HT1080 (cell line): ENCODE measurements around the gene CARD10. TPM values are rescaled to one million over a fixed set of nuclear protein-coding genes. Genes with fewer than 3 reads are reported as not detected.
"Not testable (repeated sequence)": the region's sequence is repeated elsewhere in the genome, so short reads cannot be mapped to it uniquely, and the experiment has no call there.

Experiments
- DNase-seq: peaks from one replicate; pipeline ENCODE4 v3.0.0-alpha.2; 2015; ENCODE audit warnings: low read depth
- total RNA-seq: library from RNA; depleted of rRNA; stranded (reverse); fragments of >200 nt; shearing (Covaris generic); gene quantifications from 2 replicates; pipeline ENCODE4 v1.2.3, GENCODE V29; 2014

CARD10 gene
- total RNA-seq, 1 experiment from 2014 or later = 25.4 TPM

DNA sequence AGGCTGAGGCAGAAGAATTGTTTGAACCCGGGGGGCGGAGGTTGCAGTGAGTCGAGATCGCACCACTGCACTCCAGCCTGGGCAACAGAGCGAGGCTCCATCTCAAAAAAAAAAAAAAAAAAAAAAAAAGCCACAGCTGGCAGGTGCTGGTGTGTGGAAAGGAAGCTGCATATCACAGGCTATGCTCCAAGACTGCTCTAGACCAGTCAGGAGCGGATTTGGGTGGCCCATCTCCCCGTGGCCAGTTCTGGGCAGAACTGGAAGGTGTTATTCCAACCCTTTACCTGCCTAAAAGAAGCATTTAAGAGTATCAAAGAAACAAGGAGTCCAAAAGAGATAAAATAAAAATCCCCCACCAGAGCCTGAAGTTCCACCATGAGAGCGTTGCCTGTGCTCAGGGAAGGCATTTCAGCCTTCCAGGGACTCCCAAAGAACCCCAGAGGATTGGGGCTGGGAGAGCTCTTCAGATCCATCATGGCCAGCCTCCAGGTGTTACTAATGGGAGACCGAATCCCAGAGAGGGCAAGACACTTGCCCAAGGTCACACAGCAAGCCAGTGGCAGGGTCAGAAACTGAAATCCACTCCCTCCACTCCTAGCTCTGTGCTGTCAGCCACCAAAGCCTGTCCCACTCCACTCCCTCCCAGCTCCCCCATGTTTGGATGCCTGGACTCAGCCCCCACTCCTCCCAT, 47.3 kb downstream of the CARD10 start:
- DNase-seq = no peak

- no peak for DNase-seq
Observed at GRCh38 chr22:37470087-37470445, 49.1 kb downstream of the CARD10 start.

DNA sequence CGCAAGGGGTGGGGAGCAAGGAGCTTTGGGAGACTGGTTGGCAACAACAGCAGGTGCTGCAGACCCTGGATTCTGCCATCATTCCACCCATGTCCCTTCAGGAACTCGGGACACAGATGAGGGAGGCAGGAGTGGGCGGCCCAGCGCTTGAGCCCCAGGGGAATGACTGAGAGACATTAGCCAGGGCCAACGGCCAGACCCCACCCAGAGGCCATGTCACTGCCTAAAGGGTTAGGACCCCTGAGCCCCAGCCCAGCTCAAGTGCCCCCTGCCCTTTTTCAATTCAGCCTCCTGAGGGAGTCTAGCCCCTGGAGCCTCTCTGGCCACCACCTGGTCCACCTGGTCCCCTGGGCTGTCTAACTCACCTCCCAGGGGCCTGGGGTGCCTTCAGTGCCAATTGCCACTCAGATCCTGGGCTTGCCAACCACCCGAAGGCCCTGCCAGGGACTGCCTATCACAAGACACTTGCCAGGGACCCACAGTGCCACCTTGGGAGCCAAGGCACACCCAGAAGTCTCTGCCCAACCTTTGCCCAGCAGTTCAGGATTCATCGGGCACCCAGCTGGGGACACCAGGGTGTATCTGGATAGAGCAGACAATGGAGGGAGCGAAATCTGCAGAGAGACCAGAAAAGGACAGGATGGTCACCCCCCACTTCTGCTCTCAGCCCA, 49.7 kb downstream of the CARD10 start:
- no peak for DNase-seq

DNA sequence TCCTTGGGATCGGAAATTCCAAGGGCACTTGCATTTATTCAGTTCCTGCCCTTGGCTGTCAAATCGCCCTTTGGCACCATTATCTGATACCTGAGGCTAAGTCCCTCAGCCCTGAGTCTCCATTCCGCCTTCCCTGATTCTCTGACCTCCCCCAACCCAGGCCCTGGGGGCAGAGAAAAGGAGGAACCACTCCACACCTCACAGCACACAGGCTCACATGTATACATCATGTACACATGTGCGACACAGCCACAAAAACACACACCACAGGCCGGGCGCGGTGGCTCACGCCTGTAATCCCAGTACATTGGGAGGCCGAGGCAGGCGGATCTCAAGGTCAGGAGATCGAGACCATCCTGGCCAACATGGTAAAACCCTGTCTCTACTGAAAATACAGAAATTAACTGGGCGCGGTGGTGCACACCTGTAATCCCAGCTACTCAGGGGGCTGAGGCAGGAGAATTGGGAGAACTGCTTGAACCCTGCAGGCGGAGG, 51.0 kb downstream of the CARD10 start:
- not testable (repeated sequence) for DNase-seq

DNA sequence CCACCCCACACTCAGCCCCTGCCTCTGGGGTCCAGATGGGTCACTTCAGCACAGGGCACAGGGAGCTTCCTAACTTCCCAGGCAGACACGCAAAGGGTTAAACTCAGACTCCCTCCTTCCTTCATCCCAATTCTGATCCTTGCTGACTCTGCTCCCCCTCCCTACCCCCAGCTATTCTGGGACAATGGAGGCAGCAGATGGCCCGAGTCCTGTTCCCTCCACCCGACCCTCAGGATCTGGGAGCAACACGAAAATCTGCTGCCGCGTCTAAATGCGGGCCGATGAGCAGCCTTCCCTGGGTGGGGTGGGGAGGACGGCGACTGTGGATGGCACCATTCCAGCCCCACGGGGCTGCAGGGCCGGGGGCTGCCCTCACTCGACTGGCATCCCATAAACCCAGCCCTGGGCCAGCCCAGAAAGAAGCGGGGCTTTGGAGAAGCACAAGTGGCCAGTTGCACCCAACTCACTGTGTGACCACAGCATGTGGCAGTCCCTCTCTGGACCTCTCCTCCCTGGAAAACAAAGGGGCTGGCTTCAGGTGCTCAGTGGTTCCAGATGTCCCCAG, 51.7 kb downstream of the CARD10 start:
- no peak for DNase-seq

GRCh38 chr22:37464181-37464580, 55.0 kb downstream of the CARD10 start:
- DNase-seq = peak; percentile 41

GRCh38 chr22:37462983-37463382, 56.2 kb downstream of the CARD10 start:
- DNase-seq = no peak

DNA sequence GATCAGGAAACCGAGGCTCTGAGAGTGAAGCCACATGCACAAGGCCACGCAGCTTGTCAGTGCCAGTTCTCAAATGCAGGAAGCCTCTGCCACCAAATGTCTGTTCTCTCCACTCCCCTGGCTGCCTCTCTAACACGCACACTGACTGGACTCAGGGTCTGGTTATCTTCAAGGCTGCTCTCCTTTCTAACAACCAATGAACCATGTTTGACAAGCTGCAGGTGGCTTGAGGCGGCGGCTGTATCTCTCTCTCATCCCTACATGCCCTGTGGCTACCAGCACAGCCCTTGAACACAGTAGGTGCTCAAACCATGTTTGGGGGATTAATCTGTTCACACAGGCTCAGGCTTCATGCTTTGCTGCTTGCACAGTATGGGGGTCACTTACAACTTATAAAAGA, 56.8 kb downstream of the CARD10 start:
- no peak for DNase-seq

GRCh38 chr22:37461961-37462360, 57.3 kb downstream of the CARD10 start:
- DNase-seq = no peak

DNA sequence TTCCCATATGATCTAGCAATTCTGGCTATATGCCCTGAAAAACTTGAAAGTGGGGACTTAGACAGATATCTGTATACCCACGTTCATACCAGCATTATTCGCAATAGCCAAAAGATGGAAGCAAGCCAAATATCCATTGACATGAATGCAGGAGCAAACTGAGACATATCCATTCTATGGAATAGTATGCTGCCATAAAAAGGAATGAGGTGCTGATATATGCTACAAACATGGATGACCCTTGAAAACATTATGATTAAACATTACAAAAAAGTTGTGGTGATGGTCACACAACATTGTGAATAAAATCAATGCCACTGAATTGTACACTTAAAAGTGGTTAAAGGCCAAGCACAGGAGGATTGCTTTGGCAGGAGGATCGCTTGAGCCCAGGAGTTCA, 58.5 kb downstream of the CARD10 start:
- no peak for DNase-seq

DNA sequence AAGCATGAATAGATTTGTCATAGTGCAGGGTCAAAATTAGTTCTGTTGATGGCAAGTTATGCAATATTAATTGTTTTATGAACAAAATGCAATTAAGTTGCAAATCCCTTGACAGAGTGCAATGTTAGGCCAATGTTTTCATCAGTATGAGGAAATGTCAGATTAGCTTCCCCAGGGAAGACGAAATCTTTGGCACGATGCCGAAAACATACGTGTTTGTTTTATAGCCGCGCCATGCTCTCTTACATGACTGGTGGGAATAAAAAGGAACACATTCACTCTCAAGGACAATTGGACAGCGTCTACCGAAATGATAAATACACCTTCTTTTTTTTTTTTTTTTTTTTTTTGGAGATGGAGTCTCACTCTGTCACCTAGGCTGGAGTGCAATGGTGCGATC, 60.0 kb downstream of the CARD10 start:
- no peak for DNase-seq

DNA sequence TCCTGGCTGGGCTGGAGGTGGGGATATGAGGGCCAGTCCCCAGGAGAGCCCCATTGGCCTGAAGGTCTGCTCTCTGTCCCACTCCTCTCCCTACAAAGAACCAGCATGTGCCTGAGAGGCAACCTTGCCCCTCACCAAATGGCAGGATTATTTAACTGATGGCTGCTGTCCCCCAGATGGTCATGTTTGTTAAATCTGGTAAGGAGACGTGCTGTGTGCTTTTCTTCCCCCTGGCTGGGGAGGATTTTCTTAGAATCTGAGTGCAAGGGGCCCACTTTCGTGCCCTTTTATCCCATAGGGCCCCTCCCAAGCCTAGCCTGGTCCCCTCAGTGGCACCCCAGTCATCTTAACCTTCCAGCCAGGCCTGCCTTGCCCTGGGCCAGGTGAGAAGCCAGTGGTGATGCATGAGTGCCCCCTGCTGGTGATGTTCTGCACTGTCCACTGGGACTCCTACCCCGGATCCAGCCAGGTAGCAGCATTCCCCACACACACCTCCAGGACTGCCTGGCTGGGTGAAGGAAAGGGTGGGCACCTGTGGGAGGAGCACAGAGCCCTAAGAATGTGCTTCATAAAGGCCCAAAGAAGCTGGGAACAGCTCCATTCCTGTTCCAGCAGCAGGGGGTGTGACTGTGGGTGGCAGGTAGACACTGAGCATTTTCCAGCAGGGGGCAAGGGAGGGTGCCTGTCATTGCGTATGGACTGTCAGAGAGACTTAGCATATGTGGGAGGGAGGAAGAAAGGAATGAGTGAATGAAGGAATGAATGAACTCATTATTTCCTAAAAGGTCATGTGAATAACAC, 61.9 kb downstream of the CARD10 start:
- peak; percentile 68 for DNase-seq

- DNase-seq = no peak
Observed at GRCh38 chr22:37456346-37456745, 62.9 kb downstream of the CARD10 start.

DNA sequence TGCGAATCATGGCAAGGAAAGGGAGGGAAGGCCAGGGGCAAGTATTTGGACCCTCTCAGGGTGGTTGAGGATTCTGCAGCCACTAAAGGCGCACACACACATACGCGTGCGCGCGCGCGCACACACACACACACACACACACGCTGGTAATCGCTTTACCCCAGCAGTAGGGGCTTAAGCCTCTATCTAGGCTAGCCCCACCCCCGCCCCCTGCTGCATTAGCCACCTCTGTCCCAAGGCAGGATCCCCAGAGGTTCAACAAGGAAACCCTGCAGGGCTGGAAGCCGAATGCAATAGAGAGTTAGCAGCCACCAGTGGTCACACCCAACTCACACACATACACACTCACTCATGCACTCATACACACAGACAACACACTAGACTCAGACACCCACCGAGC, 63.3 kb downstream of the CARD10 start:
- DNase-seq = no peak

GRCh38 chr22:37454857-37455686, 64.1 kb downstream of the CARD10 start:
- peak; percentile 94 for DNase-seq

GRCh38 chr22:37453696-37454095, 65.5 kb downstream of the CARD10 start:
- DNase-seq = no peak

DNA sequence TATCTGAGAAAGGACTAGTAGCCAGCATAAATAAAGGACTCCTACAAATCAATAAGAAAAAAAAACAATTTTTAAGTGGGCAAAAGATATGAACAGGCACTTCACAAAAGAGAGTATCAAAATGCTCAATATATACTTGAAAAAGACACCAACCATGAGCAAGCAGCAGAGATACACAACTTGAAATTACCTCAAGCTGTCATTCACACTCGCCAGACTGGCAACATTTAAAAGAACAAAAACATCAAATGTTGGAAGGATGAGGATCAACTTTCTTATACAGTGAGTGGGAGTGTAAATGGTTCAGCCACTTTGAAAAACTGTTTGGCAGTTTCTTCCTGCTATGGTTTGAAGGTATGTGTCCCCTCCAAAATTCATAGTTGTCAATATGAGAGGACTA, 68.0 kb downstream of the CARD10 start:
- no peak for DNase-seq

DNA sequence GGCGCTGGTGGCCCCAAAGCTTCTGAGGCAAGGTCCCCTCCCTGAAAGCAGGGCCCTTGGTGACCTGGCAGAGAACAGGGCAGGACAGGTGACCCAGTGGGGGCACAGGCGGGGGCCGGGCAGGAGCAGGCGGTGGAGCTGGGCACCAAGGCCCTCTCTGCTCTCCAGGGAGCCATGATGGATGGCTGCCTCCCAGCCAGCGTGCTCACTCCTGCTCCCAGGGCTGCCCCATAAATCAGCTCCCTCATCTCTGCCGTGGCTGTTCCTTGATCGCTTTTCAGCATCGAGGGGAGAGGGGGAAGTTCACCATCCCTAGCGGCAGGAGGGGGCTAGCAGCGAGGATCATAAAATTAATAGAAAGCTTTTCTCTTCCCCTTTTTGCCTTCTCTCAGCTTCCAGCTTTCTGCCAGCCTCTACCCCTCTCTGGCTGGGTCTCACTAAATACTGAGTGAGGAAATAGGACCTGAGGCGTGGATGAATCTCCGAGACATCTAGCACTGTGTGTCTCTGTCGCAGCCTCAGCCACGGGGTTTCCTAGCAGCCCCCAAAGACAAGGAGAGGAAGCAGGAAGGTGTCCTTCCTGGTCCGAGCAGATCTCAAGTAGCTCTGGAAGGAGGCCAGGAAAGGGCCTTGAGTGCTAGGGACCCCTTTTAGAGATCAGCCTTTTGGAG, 69.7 kb downstream of the CARD10 start:
- no peak for DNase-seq

- no peak for DNase-seq
Observed at GRCh38 chr22:37448516-37449127, 70.6 kb downstream of the CARD10 start.

GRCh38 chr22:37445501-37445900, 73.7 kb downstream of the CARD10 start:
- DNase-seq = no peak
